Neutrophil (primary cell): Measurements from ENCODE around the gene TBC1D14.

Source experiments
- H3K27ac ChIP-seq: fragments of 200-600 bp; sonication (generic); 2 replicates; pipeline ENCODE4 v1.5.1; 2016; ENCODE audit warnings: mild to moderate bottlenecking, moderate library complexity
- H3K27me3 ChIP-seq: fragments of 200-600 bp; sonication (generic); 2 replicates; pipeline ENCODE4 v1.6.0; 2016; ENCODE audit warnings: mild to moderate bottlenecking
- H3K36me3 ChIP-seq: fragments of 200-600 bp; sonication (generic); 2 replicates; pipeline ENCODE4 v1.5.1; 2017
- H3K4me1 ChIP-seq, 2 experiments: fragments of 200-600 bp in 1 of 2; sonication (generic) in 1 of 2; 1 replicate in 1 of 2; 2 replicates in 1 of 2; pipeline versions ENCODE4 v1.5.1 to v1.6.1; 2013 to 2016; ENCODE audit warnings: low read depth in 1 of 2, low read length in 1 of 2, mild to moderate bottlenecking in 1 of 2, moderate library complexity in 1 of 2; ENCODE audit not compliant: control insufficient read depth in 1 of 2, insufficient read depth in 1 of 2
- H3K4me3 ChIP-seq, 2 experiments: fragments of 200-600 bp in 1 of 2; sonication (generic) in 1 of 2; 1 replicate in 1 of 2; 2 replicates in 1 of 2; pipeline ENCODE4 v1.5.1; 2013 to 2016; ENCODE audit warnings: low read depth in 1 of 2, low read length in 1 of 2, mild to moderate bottlenecking in 1 of 2, moderate library complexity in 1 of 2
- H3K9me3 ChIP-seq: fragments of 200-600 bp; sonication (generic); 2 replicates; pipeline ENCODE4 v1.5.1; 2016
- CTCF ChIP-seq: fragments of 200-600 bp; sonication (generic); IDR thresholded peaks from 2 replicates; pipeline ENCODE4 v1.5.1; 2016; ENCODE audit warnings: antibody characterized with exemption

TBC1D14 gene

GRCh38 chr4:6990661-6991060, 81.0 kb downstream of the TBC1D14 start:
- Histone ChIP-seq H3K4me3 (no peak overlapping the region), H3K9me3 (no peaks in the 10 kb centered on the region), H3K27ac (no peak overlapping the region), H3K36me3 (peaks cover 34% of the 10 kb centered on the region), H3K4me1 (peaks cover 36 to 41% of the 10 kb centered on the region in 2 experiments), H3K27me3 (no peaks in the 10 kb centered on the region)
- no peak for TF ChIP-seq CTCF

- peaks cover 40% of the 10 kb centered on the region for H3K36me3 ChIP-seq
- no peak for TF ChIP-seq CTCF
- peaks cover 30 to 35% of the 10 kb centered on the region in 2 experiments for H3K4me1 ChIP-seq
- H3K27me3 ChIP-seq = no peaks in the 10 kb centered on the region
- H3K4me3 ChIP-seq = no peak overlapping the region
- no peaks in the 10 kb centered on the region for H3K9me3 ChIP-seq
- peak overlapping the region; percentile 64 for H3K27ac ChIP-seq
These were observed 81.6 kb downstream of the TBC1D14 start for GRCh38 chr4:6991249-6991648.

- H3K27ac ChIP-seq = peak overlapping the region; percentile 64
- no peaks in the 10 kb centered on the region for H3K9me3 ChIP-seq
- H3K36me3 ChIP-seq = peaks cover 47% of the 10 kb centered on the region
- peaks cover 25 to 32% of the 10 kb centered on the region in 2 experiments for H3K4me1 ChIP-seq
- TF ChIP-seq CTCF = no peak
- no peaks in the 10 kb centered on the region for H3K27me3 ChIP-seq
- H3K4me3 ChIP-seq = no peak overlapping the region
These were observed 82.3 kb downstream of the TBC1D14 start for GRCh38 chr4:6991771-6992557.

- H3K36me3 ChIP-seq = peaks cover 57% of the 10 kb centered on the region
These were observed 83.4 kb downstream of the TBC1D14 start for GRCh38 chr4:6992728-6993677.

More at GRCh38 chr4:6992728-6993677, 83.4 kb downstream of the TBC1D14 start:
- no peaks in the 10 kb centered on the region for H3K9me3 ChIP-seq
- H3K27me3 ChIP-seq = no peaks in the 10 kb centered on the region
- no peak for TF ChIP-seq CTCF
- peak overlapping the region; percentile 64 for H3K27ac ChIP-seq
- H3K4me1 ChIP-seq = peaks cover 20 to 23% of the 10 kb centered on the region in 2 experiments
- H3K4me3 ChIP-seq = no peak overlapping the region
